ENCODE measurements around the gene ABI3BP.
A peak's percentile ranks its signal among the peaks of the same experiment; 100 is the strongest.

ABI3BP gene

DNA sequence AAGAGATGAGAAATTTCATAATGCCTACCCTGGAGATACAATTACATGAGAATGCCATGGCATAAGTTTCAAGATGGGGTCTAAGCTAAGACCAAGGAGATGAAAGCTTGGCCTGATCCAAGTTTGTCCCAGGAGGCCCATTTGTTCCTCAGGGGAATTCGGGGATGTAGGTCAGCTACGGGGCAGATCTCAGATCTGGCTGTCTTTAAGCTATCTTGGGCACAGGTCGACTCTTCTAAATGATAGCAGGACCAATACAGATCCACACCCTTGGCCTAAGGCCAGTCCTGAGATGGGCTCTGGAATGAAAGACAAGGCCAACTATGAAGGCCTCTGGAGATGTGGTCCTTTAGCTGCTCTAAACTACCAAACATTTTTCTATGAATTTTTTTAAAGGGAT, 16.6 kb downstream of the ABI3BP start:
- no peak for DNase-seq (ENCODE audit: low read depth)
- H3K4me3 ChIP-seq (ENCODE audit: control insufficient read depth, low read depth, low read length): no peak overlapping the region
- no peak for TF ChIP-seq CTCF (conservative IDR thresholded peaks at IDR 0.05; ENCODE audit: control insufficient read depth, insufficient read depth, low read depth, low read length)

- H3K4me3 ChIP-seq (ENCODE audit: control insufficient read depth, low read depth, low read length): no peak overlapping the region
- no peak for TF ChIP-seq CTCF (conservative IDR thresholded peaks at IDR 0.05; ENCODE audit: control insufficient read depth, insufficient read depth, low read depth, low read length)
- no peak for DNase-seq (ENCODE audit: low read depth)
Measured at GRCh38 chr3:100975714-100976113, 17.5 kb downstream of the ABI3BP start.

DNA sequence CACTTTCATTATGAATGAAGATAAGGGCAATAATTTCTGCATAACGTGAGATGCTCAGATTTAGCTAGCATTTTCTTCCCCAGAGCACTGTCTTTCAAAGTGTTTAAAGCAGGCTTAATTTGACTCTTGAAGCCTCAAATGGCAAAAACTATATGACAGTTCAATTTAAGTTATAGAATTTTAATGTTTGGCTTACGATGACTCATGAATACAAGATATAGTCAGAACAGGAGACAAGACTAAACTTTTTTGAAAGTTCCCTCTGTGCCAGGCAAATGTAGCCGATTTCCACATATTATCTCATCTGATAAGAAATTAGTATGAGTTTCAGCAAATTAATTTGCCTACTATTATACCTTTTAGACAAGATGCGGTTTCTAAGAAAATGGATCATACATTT, 19.6 kb downstream of the ABI3BP start:
- no peak for DNase-seq (ENCODE audit: low read depth)
- no peak for TF ChIP-seq CTCF (conservative IDR thresholded peaks at IDR 0.05; ENCODE audit: control insufficient read depth, insufficient read depth, low read depth, low read length)

GRCh38 chr3:100972867-100973266, 20.4 kb downstream of the ABI3BP start:
- peak; percentile 73 for DNase-seq (ENCODE audit: low read depth)
- H3K4me3 ChIP-seq (ENCODE audit: control insufficient read depth, low read depth, low read length): no peak overlapping the region
- no peak for TF ChIP-seq CTCF (conservative IDR thresholded peaks at IDR 0.05; ENCODE audit: control insufficient read depth, insufficient read depth, low read depth, low read length)

More for the DNA sequence above, 19.6 kb downstream of the ABI3BP start:
- H3K4me3 ChIP-seq (ENCODE audit: control insufficient read depth, low read depth, low read length): no peak overlapping the region

- no peak overlapping the region for H3K4me3 ChIP-seq (ENCODE audit: control insufficient read depth, low read depth, low read length)
- DNase-seq (ENCODE audit: low read depth): no peak
- no peak for TF ChIP-seq CTCF (conservative IDR thresholded peaks at IDR 0.05; ENCODE audit: control insufficient read depth, insufficient read depth, low read depth, low read length)
Measured at GRCh38 chr3:100972301-100972844, 20.8 kb downstream of the ABI3BP start.

GRCh38 chr3:100971798-100972197, 21.4 kb downstream of the ABI3BP start:
- DNase-seq (ENCODE audit: low read depth): no peak
- no peak for TF ChIP-seq CTCF (conservative IDR thresholded peaks at IDR 0.05; ENCODE audit: control insufficient read depth, insufficient read depth, low read depth, low read length)
- no peak overlapping the region for H3K4me3 ChIP-seq (ENCODE audit: control insufficient read depth, low read depth, low read length)

DNA sequence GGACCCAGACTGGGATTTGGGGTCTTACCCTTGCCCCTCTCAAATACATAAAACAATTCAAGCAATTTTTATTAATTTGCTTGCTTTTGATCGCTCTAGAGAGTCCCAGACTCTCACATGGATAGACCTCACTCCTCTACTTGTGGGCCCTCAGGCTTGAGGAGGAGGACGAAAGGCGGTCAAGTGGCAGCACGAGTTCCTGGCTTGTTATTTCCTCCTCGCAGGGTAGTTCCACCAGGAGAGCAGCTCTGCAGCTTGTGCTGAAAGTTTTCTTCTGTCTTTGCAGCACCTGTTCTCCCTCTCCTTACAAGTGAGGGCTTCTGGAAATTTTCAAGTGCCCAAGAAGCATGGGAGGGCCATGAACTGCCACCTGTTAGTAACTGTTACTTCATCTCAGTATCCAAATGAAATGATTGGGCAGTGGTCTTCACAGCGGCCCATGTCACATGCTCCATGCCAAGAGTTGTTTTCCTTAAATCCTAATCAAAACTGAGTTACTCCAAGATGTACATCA, 22.7 kb downstream of the ABI3BP start:
- TF ChIP-seq CTCF (conservative IDR thresholded peaks at IDR 0.05; ENCODE audit: control insufficient read depth, insufficient read depth, low read depth, low read length): no peak
- no peak for DNase-seq (ENCODE audit: low read depth)
- no peak overlapping the region for H3K4me3 ChIP-seq (ENCODE audit: control insufficient read depth, low read depth, low read length)
